ENCODE data around the gene RAB40B.

GRCh38 chr17:82740906-82741759 is 42.6 kb upstream of the RAB40B start:
- TF ChIP-seq CTCF (IDR thresholded peaks at IDR 0.05), result no peak
- no peak for TF ChIP-seq CHD2 (IDR thresholded peaks at IDR 0.05; ENCODE audit: low read length, partially characterized antibody)
- TF ChIP-seq GATA2 (CRISPR knock-in tag; IDR thresholded peaks at IDR 0.05), result no peak
- no peak for TF ChIP-seq MXI1 (IDR thresholded peaks at IDR 0.05; ENCODE audit: low read depth, low read length)
- no peak for TF ChIP-seq SMC3 (IDR thresholded peaks at IDR 0.05; ENCODE audit: low read depth, low read length)
